GM13977 (cell line): Measurements from ENCODE around the gene DTNB.
"Not testable (repeated sequence)": the region's sequence is repeated elsewhere in the genome, so short reads cannot be mapped to it uniquely, and the experiment has no call there.

ENCODE experiments used
- DNase-seq: peaks from one replicate; pipeline ENCODE4 v3.0.0; 2012; ENCODE audit warnings: low spot score
- CTCF ChIP-seq: IDR thresholded peaks from 2 replicates; pipeline ENCODE4 v1.5.1; 2012; ENCODE audit warnings: mild to moderate bottlenecking, control low read depth; ENCODE audit not compliant: insufficient read depth; ENCODE audit errors: extremely low read depth, missing control alignments
- in situ Hi-C: fragments of 300-500 bp; cut with MboI; formaldehyde crosslinking; loops from one replicate; pipeline ENCODE4 v1.12.0; 2022; ENCODE audit warnings: low sequenced_read_pairs, low pct_unique_long_range_greater_than_20kb, mixed read lengths, inconsistent platforms; ENCODE audit not compliant: unreplicated experiment

The DTNB gene

DNA sequence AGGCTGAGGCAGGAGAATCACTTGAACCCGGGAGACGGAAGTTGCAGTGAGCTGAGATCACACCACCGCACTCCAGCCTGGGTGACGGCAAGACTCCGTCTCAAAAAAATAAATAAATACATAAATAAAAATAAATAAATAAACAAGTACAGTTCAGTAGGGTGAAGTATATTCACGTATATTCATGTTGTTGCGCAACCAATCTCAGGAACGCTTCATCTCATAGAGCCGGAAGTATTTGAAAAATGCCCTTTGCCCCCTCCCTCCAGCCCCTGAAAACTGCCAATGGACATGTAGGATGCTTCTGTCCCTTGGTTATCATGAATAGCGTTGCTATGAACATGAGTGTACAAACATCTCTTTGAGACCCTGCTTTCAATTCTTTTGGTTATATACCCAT lies 132.0 kb downstream of the DTNB start:
- no peak for TF ChIP-seq CTCF
- in situ Hi-C loops = no loop called here
- DNase-seq = no peak

GRCh38 chr2:25539136-25539535 lies 134.2 kb downstream of the DTNB start:
- in situ Hi-C loops = no loop called here
- TF ChIP-seq CTCF = no peak
- no peak for DNase-seq

- no peak for DNase-seq
- no peak for TF ChIP-seq CTCF
- in situ Hi-C loops = no loop called here
Observed at GRCh38 chr2:25537526-25537925, 135.9 kb downstream of the DTNB start.

DNA sequence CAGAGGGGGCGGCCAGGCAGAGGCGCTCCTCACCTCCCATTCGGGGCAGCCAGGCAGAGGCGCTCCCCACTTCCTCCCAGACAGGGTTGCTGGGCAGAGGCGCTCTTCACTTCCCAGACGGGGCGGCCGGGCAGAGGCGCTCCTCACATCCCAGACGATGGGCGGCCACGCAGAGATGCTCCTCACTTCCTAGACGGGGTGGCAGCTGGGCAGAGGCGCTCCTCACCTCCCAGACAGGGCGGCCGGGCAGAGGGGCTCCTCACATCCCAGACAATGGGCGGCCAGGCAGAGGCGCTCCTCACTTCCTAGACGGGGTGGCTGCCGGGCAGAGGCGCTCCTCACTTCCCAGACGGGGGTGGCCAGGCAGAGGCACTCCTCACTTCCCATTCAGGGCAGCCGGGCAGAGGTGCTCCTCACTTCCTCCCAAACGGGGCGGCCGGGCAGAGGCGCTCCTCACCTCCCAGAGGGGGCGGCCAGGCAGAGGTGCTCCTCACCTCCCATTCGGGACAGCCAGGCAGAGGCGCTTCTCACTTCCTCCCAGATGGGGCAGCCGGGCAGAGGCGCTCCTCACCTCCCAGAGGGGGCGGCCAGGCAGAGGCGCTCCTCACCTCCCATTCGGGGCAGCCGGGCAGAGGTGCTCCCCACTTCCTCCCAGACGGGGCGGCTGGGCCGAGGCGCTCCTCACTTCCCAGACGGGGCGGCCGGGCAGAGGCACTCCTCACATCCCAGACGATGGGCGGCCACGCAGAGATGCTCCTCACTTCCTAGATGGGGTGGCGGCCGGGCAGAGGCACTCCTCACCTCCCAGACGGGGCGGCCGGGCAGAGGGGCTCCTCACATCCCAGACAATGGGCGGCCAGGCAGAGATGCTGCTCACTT lies 137.7 kb downstream of the DTNB start:
- DNase-seq, in situ Hi-C loops: not testable (repeated sequence)

- DNase-seq, in situ Hi-C loops: not testable (repeated sequence)
Observed at GRCh38 chr2:25534937-25535336, 138.4 kb downstream of the DTNB start.

- DNase-seq = no peak
- in situ Hi-C loops = no loop called here
- TF ChIP-seq CTCF = no peak
Observed at GRCh38 chr2:25534455-25534854, 138.9 kb downstream of the DTNB start.

GRCh38 chr2:25533771-25534170 lies 139.6 kb downstream of the DTNB start:
- DNase-seq, in situ Hi-C loops: not testable (repeated sequence)

DNA sequence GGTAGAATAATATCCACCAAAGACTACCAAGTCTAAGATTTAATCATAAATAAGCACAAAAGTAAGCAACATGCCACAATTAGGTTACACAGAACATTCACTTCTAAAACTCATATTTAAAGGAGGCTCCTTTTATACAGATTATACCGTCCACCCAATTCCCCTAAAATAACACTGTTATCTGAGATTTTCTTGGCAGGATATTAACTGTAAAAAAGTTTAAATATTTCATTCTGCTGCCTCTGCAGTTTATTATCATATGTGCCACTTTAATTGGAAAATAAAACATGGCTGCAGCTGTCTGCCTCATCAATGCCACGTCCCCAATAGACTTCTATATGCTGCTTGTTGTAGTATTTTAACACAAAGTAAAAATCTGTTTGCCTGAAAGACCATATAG lies 140.9 kb downstream of the DTNB start:
- DNase-seq = no peak
- TF ChIP-seq CTCF = no peak
- in situ Hi-C loops = no loop called here
